ENCODE data around the gene RAP1GAP. TPM values are rescaled to one million over a fixed set of nuclear protein-coding genes. Genes with fewer than 3 reads are reported as not detected.

Gene RAP1GAP
- total RNA-seq, 1 donor from 2014 or later, result 7.4 TPM

- Mint-ChIP-seq H3K27me3 (ENCODE audit: low read depth) (peaks cover 17% of the 10 kb centered on the region), H3K36me3 (ENCODE audit: low read depth) (no peaks in the 10 kb centered on the region), H3K4me3 (no peak overlapping the region), H3K4me1 (peaks cover 9% of the 10 kb centered on the region), H3K9me3 (no peaks in the 10 kb centered on the region), H3K27ac (ENCODE audit: unreplicated experiment) (no peak overlapping the region)
- TF ChIP-seq, protein P1, sequence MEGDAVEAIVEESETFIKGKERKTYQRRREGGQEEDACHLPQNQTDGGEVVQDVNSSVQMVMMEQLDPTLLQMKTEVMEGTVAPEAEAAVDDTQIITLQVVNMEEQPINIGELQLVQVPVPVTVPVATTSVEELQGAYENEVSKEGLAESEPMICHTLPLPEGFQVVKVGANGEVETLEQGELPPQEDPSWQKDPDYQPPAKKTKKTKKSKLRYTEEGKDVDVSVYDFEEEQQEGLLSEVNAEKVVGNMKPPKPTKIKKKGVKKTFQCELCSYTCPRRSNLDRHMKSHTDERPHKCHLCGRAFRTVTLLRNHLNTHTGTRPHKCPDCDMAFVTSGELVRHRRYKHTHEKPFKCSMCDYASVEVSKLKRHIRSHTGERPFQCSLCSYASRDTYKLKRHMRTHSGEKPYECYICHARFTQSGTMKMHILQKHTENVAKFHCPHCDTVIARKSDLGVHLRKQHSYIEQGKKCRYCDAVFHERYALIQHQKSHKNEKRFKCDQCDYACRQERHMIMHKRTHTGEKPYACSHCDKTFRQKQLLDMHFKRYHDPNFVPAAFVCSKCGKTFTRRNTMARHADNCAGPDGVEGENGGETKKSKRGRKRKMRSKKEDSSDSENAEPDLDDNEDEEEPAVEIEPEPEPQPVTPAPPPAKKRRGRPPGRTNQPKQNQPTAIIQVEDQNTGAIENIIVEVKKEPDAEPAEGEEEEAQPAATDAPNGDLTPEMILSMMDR (conservative IDR thresholded peaks at IDR 0.05), result no peak
- DNase-seq (ENCODE audit: low read depth, low spot score), result no peak
Measured at GRCh38 chr1:21620496-21620895, 48.7 kb downstream of the RAP1GAP start.

DNA sequence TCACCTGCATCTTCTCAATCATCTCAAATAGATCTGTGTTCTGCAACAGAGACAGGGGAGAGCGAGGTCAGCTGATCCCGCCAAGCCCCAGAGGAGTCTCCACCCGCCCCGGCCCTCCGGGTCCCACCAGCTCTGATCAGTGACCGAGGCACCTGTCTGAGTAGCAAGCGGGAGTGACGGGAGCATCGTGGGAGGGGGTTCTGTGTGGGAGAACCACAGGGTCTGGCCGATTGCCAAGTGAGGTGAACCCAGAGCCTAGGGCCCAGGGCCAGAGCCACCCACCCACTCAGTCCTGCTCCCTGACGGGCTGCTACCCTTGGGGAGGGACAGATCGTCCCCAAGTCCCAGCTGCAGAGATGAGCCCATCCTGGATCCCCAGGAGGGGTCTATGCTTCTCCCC lies 49.1 kb downstream of the RAP1GAP start:
- Mint-ChIP-seq H3K36me3 (ENCODE audit: low read depth) (no peaks in the 10 kb centered on the region), H3K27ac (ENCODE audit: unreplicated experiment) (no peak overlapping the region), H3K4me3 (no peak overlapping the region), H3K27me3 (ENCODE audit: low read depth) (peaks cover 17% of the 10 kb centered on the region), H3K4me1 (peaks cover 9% of the 10 kb centered on the region), H3K9me3 (no peaks in the 10 kb centered on the region)
- no peak for DNase-seq (ENCODE audit: low read depth, low spot score)
- TF ChIP-seq, protein P1 (conservative IDR thresholded peaks at IDR 0.05), result no peak

GRCh38 chr1:21619375-21619947 lies 49.7 kb downstream of the RAP1GAP start:
- Mint-ChIP-seq H3K4me3 (no peak overlapping the region), H3K27ac (ENCODE audit: unreplicated experiment) (no peak overlapping the region)

GRCh38 chr1:21618561-21619374 lies 50.4 kb downstream of the RAP1GAP start:
- no peaks in the 10 kb centered on the region for H3K9me3 Mint-ChIP-seq
- TF ChIP-seq, protein P1 (conservative IDR thresholded peaks at IDR 0.05), result no peak
- no peak for DNase-seq (ENCODE audit: low read depth, low spot score)
- H3K27ac Mint-ChIP-seq (ENCODE audit: unreplicated experiment), result no peak overlapping the region
- no peaks in the 10 kb centered on the region for H3K36me3 Mint-ChIP-seq (ENCODE audit: low read depth)
- peaks cover 9% of the 10 kb centered on the region for H3K4me1 Mint-ChIP-seq
- no peak overlapping the region for H3K4me3 Mint-ChIP-seq
- H3K27me3 Mint-ChIP-seq (ENCODE audit: low read depth), result peaks cover 14% of the 10 kb centered on the region

More at GRCh38 chr1:21619375-21619947, 49.7 kb downstream of the RAP1GAP start:
- Mint-ChIP-seq H3K9me3 (no peaks in the 10 kb centered on the region), H3K27me3 (ENCODE audit: low read depth) (peaks cover 17% of the 10 kb centered on the region), H3K36me3 (ENCODE audit: low read depth) (no peaks in the 10 kb centered on the region), H3K4me1 (peaks cover 9% of the 10 kb centered on the region)
- DNase-seq (ENCODE audit: low read depth, low spot score), result no peak
- TF ChIP-seq, protein P1 (conservative IDR thresholded peaks at IDR 0.05), result no peak

- H3K9me3 Mint-ChIP-seq, result no peaks in the 10 kb centered on the region
- TF ChIP-seq, protein P1 (conservative IDR thresholded peaks at IDR 0.05), result no peak
- H3K27ac Mint-ChIP-seq (ENCODE audit: unreplicated experiment), result no peak overlapping the region
- peaks cover 9% of the 10 kb centered on the region for H3K4me1 Mint-ChIP-seq
- no peak overlapping the region for H3K4me3 Mint-ChIP-seq
- no peak for DNase-seq (ENCODE audit: low read depth, low spot score)
- H3K36me3 Mint-ChIP-seq (ENCODE audit: low read depth), result no peaks in the 10 kb centered on the region
- H3K27me3 Mint-ChIP-seq (ENCODE audit: low read depth), result peaks cover 14% of the 10 kb centered on the region
Measured at GRCh38 chr1:21618059-21618458, 51.1 kb downstream of the RAP1GAP start.

Data from neural crest cell (in vitro differentiated cells).